ENCODE measurements around the gene IGFL4. TPM values are rescaled to one million over a fixed set of nuclear protein-coding genes. Genes with fewer than 3 reads are reported as not detected.

The IGFL4 gene
- total RNA-seq, 1 donor from 2014 or later, result not detected

GRCh38 chr19:46014941-46015686 is 25.7 kb downstream of the IGFL4 start:
- H3K4me1 Mint-ChIP-seq (ENCODE audit: unreplicated experiment), result peaks cover 11% of the 10 kb centered on the region
- DNase-seq (ENCODE audit: low spot score), result peak; percentile 50
- no peak for TF ChIP-seq CTCF (IDR thresholded peaks at IDR 0.05; ENCODE audit: unreplicated experiment)
- H3K36me3 Mint-ChIP-seq (ENCODE audit: low read depth, unreplicated experiment), result peaks cover 5% of the 10 kb centered on the region
- H3K27me3 Mint-ChIP-seq (ENCODE audit: unreplicated experiment), result peaks cover 17% of the 10 kb centered on the region
- H3K4me3 Mint-ChIP-seq (ENCODE audit: unreplicated experiment), result peak overlapping the region; percentile 82
- no peak overlapping the region for H3K27ac Mint-ChIP-seq (ENCODE audit: unreplicated experiment)
- H3K9me3 Mint-ChIP-seq (ENCODE audit: unreplicated experiment), result no peaks in the 10 kb centered on the region

GRCh38 chr19:46014534-46014933 is 26.3 kb downstream of the IGFL4 start:
- peaks cover 17% of the 10 kb centered on the region for H3K27me3 Mint-ChIP-seq (ENCODE audit: unreplicated experiment)
- no peak for DNase-seq (ENCODE audit: low spot score)
- peak overlapping the region; percentile 82 for H3K4me3 Mint-ChIP-seq (ENCODE audit: unreplicated experiment)
- peaks cover 6% of the 10 kb centered on the region for H3K36me3 Mint-ChIP-seq (ENCODE audit: low read depth, unreplicated experiment)
- H3K4me1 Mint-ChIP-seq (ENCODE audit: unreplicated experiment), result peaks cover 11% of the 10 kb centered on the region
- H3K27ac Mint-ChIP-seq (ENCODE audit: unreplicated experiment), result no peak overlapping the region
- TF ChIP-seq CTCF (IDR thresholded peaks at IDR 0.05; ENCODE audit: unreplicated experiment), result no peak
- H3K9me3 Mint-ChIP-seq (ENCODE audit: unreplicated experiment), result no peaks in the 10 kb centered on the region

GRCh38 chr19:46009530-46010510 is 31.0 kb downstream of the IGFL4 start:
- H3K4me3 Mint-ChIP-seq (ENCODE audit: unreplicated experiment), result no peak overlapping the region
- TF ChIP-seq CTCF (IDR thresholded peaks at IDR 0.05; ENCODE audit: unreplicated experiment), result peak; percentile 89
- no peak overlapping the region for H3K27ac Mint-ChIP-seq (ENCODE audit: unreplicated experiment)
- peak; percentile 81 for DNase-seq (ENCODE audit: low spot score)
- H3K9me3 Mint-ChIP-seq (ENCODE audit: unreplicated experiment), result no peaks in the 10 kb centered on the region
- H3K36me3 Mint-ChIP-seq (ENCODE audit: low read depth, unreplicated experiment), result peaks cover 15% of the 10 kb centered on the region
- peaks cover 5% of the 10 kb centered on the region for H3K4me1 Mint-ChIP-seq (ENCODE audit: unreplicated experiment)
- H3K27me3 Mint-ChIP-seq (ENCODE audit: unreplicated experiment), result peaks cover 13% of the 10 kb centered on the region

GRCh38 chr19:46006411-46006810 is 34.4 kb downstream of the IGFL4 start:
- Mint-ChIP-seq H3K9me3 (ENCODE audit: unreplicated experiment) (no peaks in the 10 kb centered on the region), H3K27me3 (ENCODE audit: unreplicated experiment) (peaks cover 8% of the 10 kb centered on the region), H3K36me3 (ENCODE audit: low read depth, unreplicated experiment) (peaks cover 13% of the 10 kb centered on the region), H3K27ac (ENCODE audit: unreplicated experiment) (no peak overlapping the region), H3K4me1 (ENCODE audit: unreplicated experiment) (no peaks in the 10 kb centered on the region), H3K4me3 (ENCODE audit: unreplicated experiment) (no peak overlapping the region)
- no peak for TF ChIP-seq CTCF (IDR thresholded peaks at IDR 0.05; ENCODE audit: unreplicated experiment)
- no peak for DNase-seq (ENCODE audit: low spot score)

Measured in endothelial cell (in vitro differentiated cells).